Nephron progenitor cell (in vitro differentiated cells): ENCODE data around the gene OR52E5.

Source experiments
- DNase-seq: peaks from one replicate; pipeline ENCODE4 v3.0.0; 2021
- H3K27ac Mint-ChIP-seq: 2 replicates; pipeline ENCODE4 v1.8.0; 2021; ENCODE audit warnings: mild to moderate bottlenecking, moderate library complexity, mixed read lengths
- H3K27me3 Mint-ChIP-seq: 2 replicates; pipeline ENCODE4 v1.8.0; 2021; ENCODE audit warnings: mild to moderate bottlenecking, low read depth, mixed read lengths; ENCODE audit not compliant: poor library complexity
- H3K36me3 Mint-ChIP-seq: 2 replicates; pipeline ENCODE4 v1.8.0; 2021; ENCODE audit warnings: low read depth, mixed read lengths
- H3K4me1 Mint-ChIP-seq: 2 replicates; pipeline ENCODE4 v1.8.0; 2021; ENCODE audit warnings: mixed read lengths
- H3K4me3 Mint-ChIP-seq: 2 replicates; pipeline ENCODE4 v1.8.0; 2021; ENCODE audit warnings: mild to moderate bottlenecking, moderate library complexity, mixed read lengths
- H3K9me3 Mint-ChIP-seq: 2 replicates; pipeline ENCODE4 v1.8.0; 2021; ENCODE audit warnings: mild to moderate bottlenecking, moderate library complexity, mixed read lengths
- TF ChIP-seq, protein P1 (sequence below): fragments of 200-600 bp; sonication (generic); IDR thresholded peaks from 2 replicates; pipeline ENCODE4 v1.5.0; 2021; ENCODE audit warnings: antibody characterized with exemption

The OR52E5 gene

DNA sequence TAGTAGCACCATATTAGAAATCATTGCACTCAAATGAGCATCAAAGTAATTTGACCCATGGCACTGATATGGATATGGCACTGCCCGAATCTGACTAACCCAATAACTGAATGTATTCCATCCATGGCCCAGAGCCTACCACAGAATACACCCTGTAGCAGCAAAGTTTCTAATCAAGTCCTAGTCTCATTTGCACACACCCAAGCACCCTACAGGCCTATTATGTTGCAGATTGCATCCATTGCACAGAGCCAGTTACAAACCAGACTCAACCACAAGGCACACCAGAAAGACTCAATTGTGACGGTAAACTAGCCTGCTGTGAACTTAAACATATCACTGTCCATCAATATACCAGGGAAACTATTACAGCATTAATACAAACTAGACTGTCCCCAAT, 6.5 kb downstream of the OR52E5 start:
- Mint-ChIP-seq H3K27ac (no peak overlapping the region), H3K27me3 (peaks cover 6% of the 10 kb centered on the region), H3K36me3 (no peaks in the 10 kb centered on the region), H3K4me1 (no peaks in the 10 kb centered on the region), H3K9me3 (no peaks in the 10 kb centered on the region), H3K4me3 (no peak overlapping the region)
- TF ChIP-seq, protein P1, sequence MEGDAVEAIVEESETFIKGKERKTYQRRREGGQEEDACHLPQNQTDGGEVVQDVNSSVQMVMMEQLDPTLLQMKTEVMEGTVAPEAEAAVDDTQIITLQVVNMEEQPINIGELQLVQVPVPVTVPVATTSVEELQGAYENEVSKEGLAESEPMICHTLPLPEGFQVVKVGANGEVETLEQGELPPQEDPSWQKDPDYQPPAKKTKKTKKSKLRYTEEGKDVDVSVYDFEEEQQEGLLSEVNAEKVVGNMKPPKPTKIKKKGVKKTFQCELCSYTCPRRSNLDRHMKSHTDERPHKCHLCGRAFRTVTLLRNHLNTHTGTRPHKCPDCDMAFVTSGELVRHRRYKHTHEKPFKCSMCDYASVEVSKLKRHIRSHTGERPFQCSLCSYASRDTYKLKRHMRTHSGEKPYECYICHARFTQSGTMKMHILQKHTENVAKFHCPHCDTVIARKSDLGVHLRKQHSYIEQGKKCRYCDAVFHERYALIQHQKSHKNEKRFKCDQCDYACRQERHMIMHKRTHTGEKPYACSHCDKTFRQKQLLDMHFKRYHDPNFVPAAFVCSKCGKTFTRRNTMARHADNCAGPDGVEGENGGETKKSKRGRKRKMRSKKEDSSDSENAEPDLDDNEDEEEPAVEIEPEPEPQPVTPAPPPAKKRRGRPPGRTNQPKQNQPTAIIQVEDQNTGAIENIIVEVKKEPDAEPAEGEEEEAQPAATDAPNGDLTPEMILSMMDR: no peak
- no peak for DNase-seq

- H3K36me3 Mint-ChIP-seq: no peaks in the 10 kb centered on the region
- H3K4me3 Mint-ChIP-seq: no peak overlapping the region
- no peaks in the 10 kb centered on the region for H3K4me1 Mint-ChIP-seq
- no peak overlapping the region for H3K27ac Mint-ChIP-seq
- TF ChIP-seq, protein P1: no peak
- H3K27me3 Mint-ChIP-seq: peaks cover 3% of the 10 kb centered on the region
- no peak for DNase-seq
- peaks cover 27% of the 10 kb centered on the region for H3K9me3 Mint-ChIP-seq
Measured at GRCh38 chr11:5910540-5910939, 17.5 kb downstream of the OR52E5 start.

- DNase-seq: no peak
- no peak overlapping the region for H3K27ac Mint-ChIP-seq
- H3K9me3 Mint-ChIP-seq: peaks cover 32% of the 10 kb centered on the region
- H3K4me1 Mint-ChIP-seq: no peaks in the 10 kb centered on the region
- no peaks in the 10 kb centered on the region for H3K27me3 Mint-ChIP-seq
- H3K4me3 Mint-ChIP-seq: no peak overlapping the region
- H3K36me3 Mint-ChIP-seq: no peaks in the 10 kb centered on the region
- TF ChIP-seq, protein P1: no peak
Measured at GRCh38 chr11:5922749-5923426, 29.9 kb downstream of the OR52E5 start.

DNA sequence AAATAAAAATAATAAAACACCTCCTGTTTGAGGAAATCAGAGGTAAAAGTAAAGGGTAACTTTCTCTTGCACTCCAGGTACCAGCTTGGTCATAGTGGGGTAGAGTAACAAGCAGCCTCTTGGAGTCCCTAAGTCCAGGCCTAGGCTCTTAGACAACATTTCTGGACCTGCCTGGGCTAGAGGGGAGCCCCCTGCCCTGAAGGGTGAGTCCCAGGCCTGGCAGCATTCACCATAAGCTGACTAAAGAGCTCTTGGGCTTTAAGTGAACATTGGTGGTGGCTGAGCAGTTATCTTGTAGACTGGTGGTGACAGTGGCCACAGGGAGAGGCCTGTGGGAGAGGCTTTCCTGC, 30.4 kb downstream of the OR52E5 start:
- H3K4me1 Mint-ChIP-seq: no peaks in the 10 kb centered on the region
- H3K9me3 Mint-ChIP-seq: peaks cover 33% of the 10 kb centered on the region
- TF ChIP-seq, protein P1: no peak
- no peak for DNase-seq
- no peaks in the 10 kb centered on the region for H3K36me3 Mint-ChIP-seq
- no peak overlapping the region for H3K4me3 Mint-ChIP-seq
- peaks cover 2% of the 10 kb centered on the region for H3K27me3 Mint-ChIP-seq
- H3K27ac Mint-ChIP-seq: no peak overlapping the region

DNA sequence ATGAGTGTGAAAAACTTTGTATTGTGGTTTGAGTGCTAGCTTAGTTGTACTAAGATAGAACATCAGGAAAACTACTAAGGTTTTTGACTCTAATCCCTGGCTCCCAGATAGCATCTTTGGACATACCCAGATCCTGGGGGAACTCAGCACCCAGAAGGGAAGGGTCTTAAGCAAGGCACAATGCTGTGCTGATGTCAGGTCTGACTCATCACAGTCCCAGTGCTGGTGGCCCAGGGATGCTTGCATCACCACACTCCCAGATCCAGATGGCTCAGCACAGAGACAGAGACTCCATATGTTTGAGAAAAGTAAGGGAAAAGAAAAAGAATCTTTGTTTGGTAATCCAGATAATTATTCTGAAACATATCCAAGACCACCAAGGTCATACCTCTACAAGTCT, 30.8 kb downstream of the OR52E5 start:
- Mint-ChIP-seq H3K36me3 (no peaks in the 10 kb centered on the region), H3K27ac (no peak overlapping the region), H3K4me1 (no peaks in the 10 kb centered on the region), H3K4me3 (no peak overlapping the region), H3K27me3 (peaks cover 2% of the 10 kb centered on the region), H3K9me3 (peaks cover 33% of the 10 kb centered on the region)
- TF ChIP-seq, protein P1: no peak
- DNase-seq: no peak

GRCh38 chr11:5928271-5928670, 35.3 kb downstream of the OR52E5 start:
- peaks cover 7% of the 10 kb centered on the region for H3K27me3 Mint-ChIP-seq
- DNase-seq: no peak
- no peak overlapping the region for H3K4me3 Mint-ChIP-seq
- no peaks in the 10 kb centered on the region for H3K36me3 Mint-ChIP-seq
- H3K27ac Mint-ChIP-seq: no peak overlapping the region
- no peaks in the 10 kb centered on the region for H3K4me1 Mint-ChIP-seq
- peaks cover 56% of the 10 kb centered on the region for H3K9me3 Mint-ChIP-seq
- TF ChIP-seq, protein P1: no peak
